GM18502 (cell line): ENCODE measurements around the gene SERPINA12.
"Not testable (repeated sequence)": the region's sequence is repeated elsewhere in the genome, so short reads cannot be mapped to it uniquely, and the experiment has no call there.

Experiments used
- ATAC-seq: cut with Tn5 transposase; IDR thresholded peaks from one replicate; pipeline ENCODE4 v1.9.1; 2021; ENCODE audit warnings: mild to moderate bottlenecking; ENCODE audit not compliant: unreplicated experiment, poor library complexity

The SERPINA12 gene

DNA sequence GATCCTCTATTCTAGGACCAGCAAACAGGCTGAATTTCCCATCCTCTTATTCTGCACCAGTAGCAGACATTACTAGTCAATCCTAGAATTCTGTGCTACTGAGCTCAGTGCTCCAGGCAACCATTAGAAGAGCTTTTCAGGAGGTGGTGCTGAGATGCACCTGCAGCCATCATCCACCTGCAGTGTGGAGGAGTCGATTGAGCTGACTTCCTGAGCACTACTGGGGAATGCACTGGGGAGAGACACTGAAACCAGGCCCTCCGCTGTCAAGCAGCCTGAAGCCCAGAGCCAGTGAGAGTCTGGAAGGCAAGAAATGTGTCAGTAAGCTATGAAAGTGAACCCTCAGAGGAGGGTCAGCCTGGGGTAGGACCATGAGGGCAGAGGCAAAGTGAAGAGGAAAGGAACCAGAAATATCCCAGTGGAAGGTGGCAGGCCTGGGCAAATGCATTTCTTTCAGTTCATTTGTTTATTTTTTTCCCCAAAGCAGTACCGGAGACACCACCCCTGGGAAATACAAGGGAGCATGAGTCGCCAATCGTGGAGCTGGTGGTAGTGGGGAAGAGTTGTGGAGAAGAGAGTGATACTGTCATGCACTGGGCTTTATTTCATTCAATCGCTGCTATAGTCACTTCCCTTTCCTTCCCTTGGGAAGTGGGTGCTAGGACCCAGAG lies 28.9 kb upstream of the SERPINA12 start:
- no peak for ATAC-seq

DNA sequence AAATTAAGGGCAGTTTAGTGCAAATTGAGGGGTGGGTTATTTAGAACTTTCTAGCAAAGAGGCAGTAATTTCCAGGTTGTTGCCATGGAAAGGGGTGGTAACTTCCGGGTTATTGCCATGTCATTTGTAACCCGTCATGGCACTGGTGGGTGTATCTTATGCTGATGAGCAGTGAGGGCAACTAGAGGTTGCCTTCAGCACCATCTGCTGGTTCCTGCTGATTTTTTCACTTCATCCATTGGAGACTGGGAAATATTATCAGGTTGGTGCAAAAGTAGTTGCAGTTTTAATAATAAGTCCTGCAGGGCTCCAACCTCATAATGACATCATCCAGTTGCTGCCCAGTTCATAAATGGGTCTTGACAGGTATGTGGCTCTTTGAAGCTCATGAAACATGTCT lies 27.6 kb upstream of the SERPINA12 start:
- ATAC-seq, result no peak

DNA sequence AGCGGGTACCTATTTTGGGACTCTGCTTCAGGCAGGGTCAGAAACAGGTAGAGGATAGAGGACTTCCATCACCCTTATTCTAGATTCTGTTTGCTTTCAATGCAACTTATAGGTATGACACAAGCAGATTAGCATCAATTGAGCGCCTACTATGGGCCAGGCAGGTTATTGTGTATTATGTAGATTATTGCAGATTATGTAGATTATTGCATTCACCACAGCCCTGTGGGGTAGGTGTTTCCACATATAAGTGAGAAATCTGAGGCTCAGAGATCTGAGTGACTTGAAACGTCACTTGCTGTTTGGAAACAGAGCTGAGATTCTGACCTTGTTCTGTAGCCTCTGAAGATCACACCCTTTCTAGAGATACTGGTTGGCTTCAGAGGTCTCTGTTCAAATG lies 26.2 kb upstream of the SERPINA12 start:
- ATAC-seq, result no peak

DNA sequence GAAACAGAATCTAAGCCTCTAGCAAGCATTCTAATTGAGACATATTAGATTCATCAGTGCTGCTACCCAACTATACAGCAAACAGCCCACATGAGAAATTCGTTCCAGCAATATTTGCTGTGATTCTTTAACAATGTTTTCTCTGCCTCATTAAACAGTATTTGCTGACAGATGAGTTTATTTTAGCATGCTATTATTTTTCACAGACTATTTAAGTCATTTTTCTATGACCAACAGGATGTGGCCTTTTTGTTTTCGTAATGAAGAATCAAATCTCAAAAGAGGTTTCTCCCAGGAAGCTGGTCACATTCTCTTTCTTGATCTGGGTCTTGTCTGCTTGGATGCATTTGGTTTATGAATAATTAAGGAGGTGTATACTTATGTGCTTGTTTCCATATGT lies 23.2 kb upstream of the SERPINA12 start:
- ATAC-seq, result no peak

DNA sequence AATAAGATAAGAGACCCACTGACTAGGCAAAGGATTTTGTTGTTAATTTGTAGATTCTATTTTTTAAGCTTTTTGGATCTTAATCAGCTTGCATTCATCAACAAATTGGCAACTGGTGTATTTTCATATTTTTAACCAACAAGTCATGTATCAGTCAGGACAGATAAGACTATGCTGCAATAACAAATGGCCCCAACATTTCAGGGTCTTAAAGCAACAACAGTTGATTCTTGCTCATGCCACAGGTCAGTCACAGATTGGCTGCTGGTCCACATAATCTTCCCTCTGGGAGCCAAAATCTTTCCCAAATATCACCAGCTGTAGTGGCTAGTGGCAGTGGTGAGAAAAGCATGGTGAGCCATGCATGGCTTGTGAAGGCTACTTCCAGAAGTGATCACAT lies 21.9 kb upstream of the SERPINA12 start:
- no peak for ATAC-seq

DNA sequence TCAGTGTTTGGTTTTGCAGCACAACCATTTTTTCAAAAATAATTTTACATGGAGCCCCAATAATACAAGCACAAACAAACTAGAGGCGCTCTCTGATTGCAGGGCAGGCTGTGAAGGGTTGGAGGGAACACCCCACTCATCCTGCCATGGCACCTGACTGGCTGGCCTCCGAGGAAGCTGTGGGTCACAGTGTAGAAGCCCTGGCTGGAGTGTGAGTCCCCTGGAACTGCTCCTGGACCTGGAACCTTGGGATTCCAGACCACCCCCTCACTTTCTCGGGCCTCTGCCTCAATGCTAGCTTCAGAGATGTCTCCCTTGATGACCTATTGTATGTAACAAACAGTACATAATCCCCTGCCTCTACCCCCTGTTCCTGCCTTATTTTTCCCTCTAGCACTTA lies 14.8 kb upstream of the SERPINA12 start:
- no peak for ATAC-seq

DNA sequence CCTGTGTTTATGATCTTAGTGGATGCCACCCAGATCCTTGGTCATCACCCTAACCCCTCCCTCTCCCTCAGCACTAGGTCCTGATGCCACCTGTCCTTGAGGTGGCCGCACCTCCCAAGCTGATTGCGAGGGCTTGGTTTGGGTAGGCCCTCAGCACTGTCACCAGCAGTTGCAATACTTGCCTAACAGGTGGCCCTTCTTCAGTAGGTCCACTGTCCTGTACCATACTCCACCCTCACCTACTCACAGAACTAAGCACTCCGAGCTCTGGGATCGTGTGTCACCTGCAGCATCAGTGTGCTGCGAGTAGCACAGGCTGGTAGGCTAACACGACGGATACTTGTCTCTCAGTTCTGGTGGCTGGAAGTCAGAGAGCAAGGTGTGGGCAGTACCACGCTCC lies 14.0 kb upstream of the SERPINA12 start:
- no peak for ATAC-seq

DNA sequence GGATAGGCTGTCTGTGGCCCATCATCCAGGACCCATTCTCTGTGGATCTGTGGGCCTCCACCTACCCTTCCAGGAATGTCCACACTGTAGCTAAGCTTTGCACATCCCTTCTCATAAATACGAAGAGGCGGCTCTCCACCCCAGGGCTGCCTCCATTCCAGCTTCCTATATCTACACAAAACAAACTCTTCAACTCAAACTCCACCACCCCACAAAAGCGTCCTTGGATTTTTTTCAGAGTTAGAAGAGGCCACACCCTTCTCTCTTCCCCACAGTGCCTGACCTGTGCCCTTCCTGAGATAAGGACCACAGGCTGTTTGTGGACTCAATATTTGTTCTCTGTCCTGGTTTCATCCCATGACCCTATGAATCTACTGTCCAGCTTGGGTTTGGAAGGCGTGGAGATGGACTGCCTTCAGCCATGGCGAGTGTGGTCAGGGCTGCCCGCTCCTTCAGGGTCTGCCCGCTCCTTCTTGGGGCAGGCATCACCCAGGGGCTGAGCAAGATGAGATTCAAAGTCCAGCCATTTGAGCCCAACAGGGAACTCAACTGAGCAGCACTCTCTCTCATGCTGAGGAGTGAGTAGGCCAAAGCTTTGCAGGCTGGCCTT lies 13.0 kb upstream of the SERPINA12 start:
- ATAC-seq, result no peak

DNA sequence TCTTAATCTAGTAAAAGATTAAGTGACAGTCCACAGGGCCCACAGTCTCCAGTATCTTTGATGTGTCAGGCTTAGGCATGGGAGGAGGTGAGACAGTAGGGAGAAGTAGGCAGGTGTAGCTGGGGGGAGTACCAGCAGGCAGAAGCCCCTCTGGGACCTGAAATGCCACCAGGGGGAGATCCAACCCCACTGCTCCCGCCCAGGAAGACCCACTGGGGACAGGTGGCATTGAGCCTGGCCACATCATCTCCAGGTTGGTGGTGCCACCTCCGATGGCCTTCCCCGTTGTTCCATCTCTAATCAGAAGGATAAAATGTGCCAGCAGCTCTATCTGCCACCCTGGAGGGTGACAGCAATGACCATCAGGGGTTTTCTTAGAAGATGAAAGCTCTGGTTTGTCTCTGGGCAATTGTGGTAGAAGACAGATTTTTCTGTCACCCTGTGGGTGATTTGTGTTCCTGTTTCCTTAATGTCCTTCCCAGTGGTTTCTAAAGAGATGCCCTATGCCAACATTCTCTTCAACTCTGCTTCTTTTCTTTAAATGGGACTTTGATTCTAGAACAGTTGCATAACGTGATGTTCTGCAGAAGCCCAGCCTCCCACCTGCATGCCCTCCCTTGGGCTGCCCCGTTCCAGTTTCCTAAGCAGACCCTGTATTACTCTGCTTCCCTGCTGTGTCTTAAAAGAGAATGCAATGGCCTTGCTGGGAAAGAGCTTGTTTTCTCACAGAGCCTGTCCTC lies 12.3 kb upstream of the SERPINA12 start:
- ATAC-seq, result no peak

DNA sequence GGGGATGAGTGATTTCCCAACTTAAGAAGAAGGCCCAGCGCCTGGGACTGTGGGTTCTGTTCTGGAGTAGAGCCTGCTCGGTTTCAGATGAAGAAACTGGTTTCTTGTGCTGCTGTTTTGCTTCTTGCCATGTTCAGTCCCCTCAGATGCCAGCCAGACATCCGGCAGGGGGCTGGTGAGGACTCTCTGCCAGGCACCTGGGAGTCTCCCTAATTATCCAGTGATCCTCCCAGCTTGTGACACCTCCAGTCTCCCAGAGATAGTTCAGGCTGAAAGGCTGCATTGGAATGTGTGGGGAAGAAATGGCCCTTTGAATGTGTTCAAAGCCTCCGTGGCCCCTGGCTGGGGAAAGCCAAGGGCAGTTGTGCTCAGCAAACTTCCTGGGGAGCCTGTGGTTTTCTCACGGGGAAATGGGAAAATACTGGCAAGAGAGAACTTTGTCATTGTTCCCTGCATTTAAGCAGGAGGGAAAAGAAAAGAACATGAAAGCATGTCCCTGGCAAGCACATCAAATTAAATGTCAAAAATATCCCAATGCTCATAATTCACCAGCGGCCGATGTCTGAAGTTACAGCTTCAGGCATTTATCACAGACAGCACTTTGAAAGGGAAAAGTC lies 8.5 kb upstream of the SERPINA12 start:
- no peak for ATAC-seq

DNA sequence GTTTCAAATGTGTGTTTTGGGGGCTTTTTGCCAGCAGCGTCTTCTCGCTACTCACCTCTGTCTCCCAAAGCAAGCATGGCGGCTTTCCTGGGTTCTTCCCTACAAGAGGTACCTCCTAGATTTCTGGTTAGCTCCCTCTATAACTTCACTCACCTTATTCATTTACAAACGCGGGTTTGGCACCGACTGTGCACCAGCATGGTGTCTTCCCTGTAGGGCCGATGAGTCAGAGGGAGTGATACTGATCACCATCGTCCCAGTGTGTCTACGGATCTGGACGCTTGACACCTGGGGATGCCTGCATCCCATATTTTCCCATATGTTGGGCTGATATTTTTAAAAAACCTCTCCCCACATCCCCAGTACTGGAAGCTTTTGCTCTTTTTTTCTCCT lies 8.0 kb upstream of the SERPINA12 start:
- no peak for ATAC-seq

DNA sequence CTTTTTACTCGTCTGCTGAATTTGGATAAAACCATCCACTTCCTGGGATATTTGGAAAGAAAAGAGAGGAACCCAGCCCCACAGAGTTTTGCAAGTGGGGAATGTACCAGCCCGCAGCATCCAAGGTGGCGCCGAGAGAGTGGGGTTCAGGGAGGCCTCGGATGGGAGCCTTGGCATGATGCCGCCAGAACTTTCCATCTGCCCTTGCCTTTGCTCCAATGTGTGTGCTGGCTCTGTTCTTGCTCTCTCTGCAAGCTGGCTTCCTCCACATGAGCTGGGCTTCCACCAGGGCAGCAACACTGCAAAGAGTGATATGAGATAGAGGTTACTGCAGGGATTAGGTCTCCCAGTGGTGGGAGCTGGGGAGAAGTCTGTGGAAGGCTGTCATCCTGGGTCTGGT lies 6.6 kb upstream of the SERPINA12 start:
- no peak for ATAC-seq

DNA sequence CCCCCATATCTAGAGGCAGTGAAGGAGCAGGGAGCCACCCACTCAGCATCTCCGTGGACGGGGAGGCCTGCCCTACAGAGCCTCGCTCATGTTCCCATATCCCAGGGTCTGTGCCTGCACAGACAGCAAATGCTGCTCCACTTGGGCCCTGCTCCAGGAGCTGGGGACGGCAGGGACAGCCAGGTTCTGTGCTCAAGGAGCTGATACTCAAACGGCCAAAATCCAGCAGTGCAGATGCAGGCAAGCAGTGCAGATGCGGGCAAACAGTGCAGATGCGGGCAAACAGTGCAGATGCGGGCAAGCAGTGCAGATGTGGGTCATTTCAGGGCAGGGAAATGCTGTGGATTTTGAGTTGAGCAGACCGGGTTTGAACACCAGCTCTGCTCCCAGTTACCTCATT lies 6.2 kb upstream of the SERPINA12 start:
- no peak for ATAC-seq

DNA sequence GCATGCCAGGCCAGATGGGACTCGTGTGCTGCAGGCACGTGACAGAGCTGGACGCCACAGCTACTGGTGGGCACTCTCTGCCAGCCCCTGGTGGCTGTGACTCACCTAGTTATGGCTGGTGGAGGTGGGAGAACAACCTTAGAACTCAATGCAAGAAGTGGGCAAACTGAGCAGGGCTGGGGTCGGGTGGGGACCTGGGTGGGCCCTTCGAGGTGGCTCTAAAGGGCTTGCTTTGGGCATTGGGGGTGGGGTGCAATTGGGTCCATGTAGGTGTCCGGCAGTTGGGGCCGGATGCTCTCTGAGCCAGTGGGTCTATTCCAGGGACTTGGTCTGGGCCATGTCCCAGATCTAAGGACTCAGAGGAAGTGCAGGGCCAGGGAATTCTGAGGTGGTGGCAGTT lies 5.1 kb upstream of the SERPINA12 start:
- ATAC-seq, result no peak

DNA sequence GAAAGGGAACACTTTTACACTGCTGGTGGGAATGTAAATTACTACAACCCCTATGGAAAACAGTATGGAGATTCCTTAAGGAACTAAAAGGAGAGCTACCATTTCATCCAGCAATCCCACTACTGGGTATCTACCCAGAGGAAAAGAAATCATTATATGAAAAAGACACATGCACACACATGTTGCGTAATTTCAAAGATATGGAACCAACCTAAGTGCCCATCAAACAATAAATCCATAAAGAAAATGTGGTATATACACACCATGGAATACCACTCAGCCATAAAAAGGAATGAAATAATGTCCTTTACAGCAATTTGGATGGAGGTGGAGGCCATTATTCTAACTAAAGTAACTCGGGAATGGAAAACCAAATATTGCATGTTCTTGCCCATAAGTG lies 1.2 kb upstream of the SERPINA12 start:
- ATAC-seq, result not testable (repeated sequence)

DNA sequence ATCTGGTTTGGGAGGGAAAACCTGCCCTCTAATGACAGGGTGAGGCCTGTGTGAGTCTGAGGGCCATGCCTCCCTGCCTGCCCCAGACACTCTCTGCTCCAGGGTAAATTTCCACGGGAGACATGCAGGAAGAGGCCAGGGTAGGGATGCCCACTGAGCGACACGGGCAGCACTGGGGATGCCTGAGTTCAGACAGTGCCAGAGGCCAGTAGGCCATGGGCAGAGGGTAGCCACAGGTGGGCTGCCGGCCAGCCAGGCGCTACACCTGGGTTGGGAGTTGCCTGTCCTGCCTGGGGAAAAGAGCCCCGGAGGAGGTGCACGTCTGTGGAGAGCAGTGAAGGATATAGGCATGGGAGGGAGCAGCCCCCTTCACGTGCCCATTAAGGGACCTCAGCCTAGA lies 3.6 kb downstream of the SERPINA12 start:
- ATAC-seq, result no peak

DNA sequence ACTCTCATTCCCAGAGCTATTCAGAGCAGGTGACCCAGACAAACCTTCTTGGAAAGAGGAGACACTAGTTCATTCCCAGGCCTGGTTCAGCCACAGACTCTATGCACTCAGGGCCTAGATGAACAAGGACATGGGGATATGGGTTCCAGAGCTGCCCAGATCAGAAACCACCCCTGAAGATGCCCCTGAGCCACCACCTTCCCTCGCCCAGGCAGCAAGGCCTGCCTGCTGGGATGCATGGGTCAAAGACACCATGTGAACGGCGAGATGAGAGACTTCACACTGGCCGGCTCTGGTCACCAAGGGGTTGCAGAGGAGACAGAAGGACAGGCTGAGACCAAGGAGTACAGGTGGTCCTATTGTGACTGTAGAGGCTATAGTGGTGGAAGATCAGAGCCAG lies 4.1 kb downstream of the SERPINA12 start:
- ATAC-seq, result no peak

DNA sequence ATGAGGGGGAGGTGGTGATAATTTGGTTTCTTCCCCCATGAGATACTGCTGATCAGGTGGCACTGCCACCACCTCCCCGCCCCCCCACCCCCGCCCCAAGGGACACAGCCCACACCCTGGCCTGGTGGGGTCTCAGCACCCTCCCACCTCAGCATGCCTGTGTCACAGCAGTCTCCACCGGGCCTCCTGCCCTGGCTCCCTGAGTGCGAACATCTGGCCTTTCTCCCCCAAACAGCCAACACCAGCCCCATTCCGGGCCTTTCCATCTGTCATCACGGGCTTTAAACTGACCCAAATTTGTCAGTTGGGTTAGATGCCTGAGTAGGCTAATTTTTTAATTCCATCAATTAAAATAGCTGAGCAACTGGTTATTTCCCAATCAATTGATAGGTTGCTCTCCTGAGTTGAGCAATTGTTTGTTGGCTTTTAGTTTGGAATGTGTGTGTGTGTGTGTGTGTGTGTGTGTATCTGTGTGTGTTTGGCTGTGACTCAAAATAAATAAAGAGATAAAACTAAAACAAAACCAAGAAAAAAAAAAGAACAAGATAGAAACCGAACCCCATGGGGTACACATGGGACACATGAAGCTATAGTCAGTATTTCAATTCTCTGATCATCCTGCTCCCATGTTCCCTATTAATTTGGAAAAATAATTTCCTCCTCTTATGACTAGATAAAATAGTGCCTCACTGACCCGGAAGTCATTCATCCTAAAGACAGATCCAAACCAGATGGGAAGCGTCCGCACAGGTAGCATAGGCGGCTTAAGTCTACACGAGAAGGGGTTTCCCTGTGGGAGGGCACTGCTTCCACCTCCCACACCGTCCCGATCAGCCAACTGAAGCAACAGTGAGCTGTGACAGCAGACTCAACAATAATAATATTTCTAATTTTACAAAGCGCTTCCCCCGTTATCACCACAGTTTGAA lies 7.4 kb downstream of the SERPINA12 start:
- ATAC-seq, result no peak

DNA sequence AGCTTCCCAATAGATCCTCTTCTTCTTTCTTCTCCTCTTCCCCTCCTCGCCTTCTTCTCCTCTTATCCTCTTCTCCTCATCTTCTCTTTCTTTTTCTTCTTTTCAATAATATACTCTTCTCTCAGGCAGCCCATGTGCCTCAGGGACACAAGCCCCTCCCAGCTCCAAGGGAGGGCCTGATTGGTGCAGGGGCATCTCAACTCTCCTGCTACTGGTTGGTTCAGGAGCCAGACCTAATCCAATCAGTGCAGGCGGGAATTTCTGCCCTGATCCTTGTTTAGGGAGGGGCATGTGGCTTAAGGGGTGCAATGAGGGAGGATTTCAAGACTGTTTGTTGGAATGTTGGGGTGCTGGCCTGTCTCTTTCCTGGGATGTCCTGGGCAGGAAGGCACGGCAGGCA lies 9.0 kb downstream of the SERPINA12 start:
- ATAC-seq, result no peak

DNA sequence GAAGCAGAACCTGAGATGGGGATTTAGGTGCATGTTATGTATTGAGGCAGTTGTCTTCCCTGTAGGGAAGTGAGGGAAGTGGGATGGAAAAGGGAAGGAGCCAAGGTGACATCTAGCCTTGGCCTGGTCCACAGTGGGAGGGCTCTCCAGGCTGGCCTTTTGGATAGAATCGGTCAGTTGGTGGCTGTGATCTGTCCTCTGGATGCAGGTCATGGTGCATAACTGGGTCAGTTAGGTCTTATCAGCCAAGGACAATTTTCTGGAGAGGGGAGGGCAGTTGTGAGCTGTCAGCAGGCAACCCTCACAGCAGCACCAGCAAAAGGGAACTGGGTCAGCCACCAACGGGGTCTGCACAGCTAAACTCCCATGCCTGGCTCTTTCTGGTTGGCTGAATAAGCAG lies 9.6 kb downstream of the SERPINA12 start:
- ATAC-seq, result no peak
